GM21576 (cell line): Measurements from ENCODE around the gene FAM9C.
"Not testable (repeated sequence)": the region's sequence is repeated elsewhere in the genome, so short reads cannot be mapped to it uniquely, and the experiment has no call there.

Experiments
- ATAC-seq: cut with Tn5 transposase; IDR thresholded peaks from one replicate; pipeline ENCODE4 v1.9.1; 2021; ENCODE audit warnings: mild to moderate bottlenecking, moderate library complexity; ENCODE audit not compliant: unreplicated experiment

Gene FAM9C

GRCh38 chrX:13044441-13044840, at the start of gene FAM9C:
FAM9C (minus strand) TSS chrX:13044620; CDS start chrX:13043789, 831 bp downstream.
- no peak for ATAC-seq

- ATAC-seq: no peak
These were observed 49.2 kb upstream of the FAM9C start for GRCh38 chrX:13093529-13094140.

GRCh38 chrX:13092455-13092941, 48.1 kb upstream of the FAM9C start:
- ATAC-seq: peak; percentile 68

- ATAC-seq: no peak
These were observed 46.8 kb upstream of the FAM9C start for GRCh38 chrX:13091111-13091765.

- no peak for ATAC-seq
These were observed 46.1 kb upstream of the FAM9C start for GRCh38 chrX:13090339-13091110.

GRCh38 chrX:13090027-13090338, 45.6 kb upstream of the FAM9C start:
- no peak for ATAC-seq

GRCh38 chrX:13088156-13088487, 43.7 kb upstream of the FAM9C start:
- ATAC-seq: no peak

- peak; percentile 71 for ATAC-seq
These were observed 43.1 kb upstream of the FAM9C start for GRCh38 chrX:13087322-13088155.

- ATAC-seq: not testable (repeated sequence)
These were observed 42.4 kb upstream of the FAM9C start for GRCh38 chrX:13086793-13087321.

GRCh38 chrX:13086076-13086475, 41.7 kb upstream of the FAM9C start:
- no peak for ATAC-seq

- no peak for ATAC-seq
These were observed 41.1 kb upstream of the FAM9C start for GRCh38 chrX:13085526-13085925.

GRCh38 chrX:13084611-13085010, 40.2 kb upstream of the FAM9C start:
- no peak for ATAC-seq

- ATAC-seq: not testable (repeated sequence)
These were observed 39.4 kb upstream of the FAM9C start for GRCh38 chrX:13083755-13084326.

GRCh38 chrX:13082206-13083065, 38.0 kb upstream of the FAM9C start:
- peak; percentile 1 for ATAC-seq

GRCh38 chrX:13081395-13082205, 37.2 kb upstream of the FAM9C start:
- ATAC-seq: peak; percentile 52

GRCh38 chrX:13080128-13080795, 35.8 kb upstream of the FAM9C start:
- no peak for ATAC-seq

GRCh38 chrX:13078739-13079444, 34.5 kb upstream of the FAM9C start:
- ATAC-seq: no peak

GRCh38 chrX:13077168-13077567, 32.7 kb upstream of the FAM9C start:
- ATAC-seq: no peak
